Activated T-cell treated with anti-CD3 and anti-CD28 coated beads for 1 hour (primary cell): ENCODE data around the gene ETHE1.

Experiments
- DNase-seq: peaks from one replicate; pipeline ENCODE4 v3.0.0-alpha.2; 2020; ENCODE audit warnings: low read depth

Gene ETHE1

GRCh38 chr19:43489310-43489709 is 37.7 kb downstream of the ETHE1 start:
- DNase-seq: no peak

- no peak for DNase-seq
Observed at GRCh38 chr19:43488179-43488578, 38.8 kb downstream of the ETHE1 start.

GRCh38 chr19:43486412-43486811 is 40.6 kb downstream of the ETHE1 start:
- no peak for DNase-seq

GRCh38 chr19:43485951-43486350 is 41.0 kb downstream of the ETHE1 start:
- DNase-seq: no peak

GRCh38 chr19:43483281-43483680 is 43.7 kb downstream of the ETHE1 start:
- no peak for DNase-seq

- DNase-seq: no peak
Observed at GRCh38 chr19:43482193-43482592, 44.8 kb downstream of the ETHE1 start.

GRCh38 chr19:43481701-43482100 is 45.3 kb downstream of the ETHE1 start:
- DNase-seq: no peak

GRCh38 chr19:43480574-43480973 is 46.4 kb downstream of the ETHE1 start:
- DNase-seq: no peak

- DNase-seq: no peak
Observed at GRCh38 chr19:43479961-43480561, 46.9 kb downstream of the ETHE1 start.

- DNase-seq: no peak
Observed at GRCh38 chr19:43479226-43479625, 47.8 kb downstream of the ETHE1 start.

GRCh38 chr19:43478323-43478722 is 48.7 kb downstream of the ETHE1 start:
- DNase-seq: no peak

GRCh38 chr19:43476606-43477005 is 50.4 kb downstream of the ETHE1 start:
- no peak for DNase-seq

GRCh38 chr19:43474986-43475705 is 51.9 kb downstream of the ETHE1 start:
- DNase-seq: peak; percentile 97

- no peak for DNase-seq
Observed at GRCh38 chr19:43474487-43474886, 52.5 kb downstream of the ETHE1 start.

- no peak for DNase-seq
Observed at GRCh38 chr19:43471091-43471490, 55.9 kb downstream of the ETHE1 start.

- DNase-seq: peak; percentile 37
Observed at GRCh38 chr19:43470288-43470687, 56.7 kb downstream of the ETHE1 start.

GRCh38 chr19:43469160-43469480 is 57.9 kb downstream of the ETHE1 start:
- no peak for DNase-seq

- DNase-seq: no peak
Observed at GRCh38 chr19:43468354-43469159, 58.4 kb downstream of the ETHE1 start.

- DNase-seq: no peak
Observed at GRCh38 chr19:43467730-43468129, 59.3 kb downstream of the ETHE1 start.

- DNase-seq: no peak
Observed at GRCh38 chr19:43467276-43467675, 59.7 kb downstream of the ETHE1 start.

GRCh38 chr19:43466793-43467192 is 60.2 kb downstream of the ETHE1 start:
- DNase-seq: no peak

- no peak for DNase-seq
Observed at GRCh38 chr19:43465468-43466120, 61.4 kb downstream of the ETHE1 start, which contains the start of gene LYPD3. Gene LYPD3 (minus strand): TSS chr19:43465608. CDS start chr19:43465571, 37 bp downstream.
